Lower leg skin (tissue), 3 donors: ENCODE measurements around the gene PGLYRP3.

Experiments used
- POLR2A ChIP-seq, 2 donors: fragments of 450-650 bp; IDR thresholded peaks; one replicate each; pipeline ENCODE4 v1.6.1; 2016 to 2017; ENCODE audit warnings: antibody characterized with exemption in 2 of 2, mild to moderate bottlenecking in 1 of 2, moderate library complexity in 1 of 2
- TF ChIP-seq, protein P1 (sequence below), 3 donors: fragments of 450-650 bp; IDR thresholded peaks; one replicate each; pipeline ENCODE4 v1.5.1; 2016; ENCODE audit warnings: antibody characterized with exemption in 3 of 3, mild to moderate bottlenecking in 3 of 3, moderate library complexity in 2 of 3

DNA sequence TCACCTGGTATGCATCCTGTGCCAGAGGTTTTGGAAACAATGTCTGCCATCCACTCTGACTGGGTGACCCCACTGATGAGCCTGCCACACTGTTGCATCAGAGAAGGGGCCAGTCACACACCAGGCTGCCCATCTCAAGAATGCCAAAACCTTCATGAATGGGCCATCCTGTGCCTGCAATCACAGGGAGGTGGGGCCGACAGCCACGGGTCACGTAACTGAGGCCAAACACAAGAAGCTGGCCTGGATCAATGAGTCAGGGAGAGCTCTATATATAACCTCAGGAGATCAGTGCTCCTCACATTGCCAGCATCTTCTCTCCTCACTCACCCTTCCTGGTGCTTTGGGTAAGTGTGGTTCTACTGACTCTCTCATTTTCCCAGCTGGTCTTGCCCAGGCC is 53.4 kb downstream of the PGLYRP3 start, which contains the start of gene LORICRIN:
- TF ChIP-seq POLR2A (IDR thresholded peaks at IDR 0.05), result no peak
- TF ChIP-seq, protein P1, sequence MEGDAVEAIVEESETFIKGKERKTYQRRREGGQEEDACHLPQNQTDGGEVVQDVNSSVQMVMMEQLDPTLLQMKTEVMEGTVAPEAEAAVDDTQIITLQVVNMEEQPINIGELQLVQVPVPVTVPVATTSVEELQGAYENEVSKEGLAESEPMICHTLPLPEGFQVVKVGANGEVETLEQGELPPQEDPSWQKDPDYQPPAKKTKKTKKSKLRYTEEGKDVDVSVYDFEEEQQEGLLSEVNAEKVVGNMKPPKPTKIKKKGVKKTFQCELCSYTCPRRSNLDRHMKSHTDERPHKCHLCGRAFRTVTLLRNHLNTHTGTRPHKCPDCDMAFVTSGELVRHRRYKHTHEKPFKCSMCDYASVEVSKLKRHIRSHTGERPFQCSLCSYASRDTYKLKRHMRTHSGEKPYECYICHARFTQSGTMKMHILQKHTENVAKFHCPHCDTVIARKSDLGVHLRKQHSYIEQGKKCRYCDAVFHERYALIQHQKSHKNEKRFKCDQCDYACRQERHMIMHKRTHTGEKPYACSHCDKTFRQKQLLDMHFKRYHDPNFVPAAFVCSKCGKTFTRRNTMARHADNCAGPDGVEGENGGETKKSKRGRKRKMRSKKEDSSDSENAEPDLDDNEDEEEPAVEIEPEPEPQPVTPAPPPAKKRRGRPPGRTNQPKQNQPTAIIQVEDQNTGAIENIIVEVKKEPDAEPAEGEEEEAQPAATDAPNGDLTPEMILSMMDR (IDR thresholded peaks at IDR 0.05), result no peak
